ENCODE measurements around the gene AXIN1.
A peak's percentile ranks its signal among the peaks of the same experiment; 100 is the strongest.
"Not testable (repeated sequence)": the region's sequence is repeated elsewhere in the genome, so short reads cannot be mapped to it uniquely, and the experiment has no call there.

AXIN1 gene

DNA sequence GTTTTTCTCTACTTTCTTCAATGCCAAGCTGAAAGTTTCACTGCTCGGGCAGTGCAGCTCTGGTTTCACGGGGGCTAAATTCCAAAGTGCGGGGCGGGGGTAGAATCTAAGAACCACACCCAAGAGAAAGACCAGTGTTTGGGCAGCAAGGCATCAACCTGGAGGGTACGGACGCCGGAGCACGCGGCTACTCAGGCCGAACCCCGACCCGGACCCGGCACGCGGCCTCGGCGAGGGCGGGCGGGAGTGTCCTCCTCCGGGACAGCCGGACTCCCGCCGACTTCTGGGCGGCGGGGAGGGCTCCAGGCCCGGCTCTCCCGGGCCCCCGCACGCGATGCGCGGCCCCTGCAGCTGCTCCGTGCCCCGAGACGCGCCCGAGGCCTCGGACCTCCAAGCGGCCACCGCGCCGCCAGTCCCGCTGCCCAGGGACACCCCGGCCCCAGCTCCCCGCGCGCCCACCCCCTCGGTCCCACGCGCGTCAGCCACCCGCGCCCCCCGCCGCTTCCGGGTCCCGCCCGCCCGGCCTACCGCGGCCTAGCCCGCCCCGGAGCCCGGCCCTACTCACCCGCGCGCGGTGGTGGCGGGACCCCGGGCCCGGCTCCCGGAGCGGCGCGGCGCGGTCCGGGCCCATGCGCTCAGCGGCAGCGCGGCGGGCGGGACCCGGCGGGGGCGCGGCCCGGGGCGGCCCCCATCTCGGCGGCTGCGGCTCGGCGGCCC lies 561 bp downstream of the AXIN1 start:
- H3K9ac ChIP-seq (ENCODE audit: low read depth, low read length, poor library complexity, severe bottlenecking), result peak overlapping the region; percentile 77
- peaks cover 4% of the 10 kb centered on the region for H4K20me1 ChIP-seq (ENCODE audit: insufficient read depth, low read length, poor library complexity, severe bottlenecking)
- no peaks in the 10 kb centered on the region for H3K9me3 ChIP-seq (ENCODE audit: insufficient read depth, low read depth, low read length)
- peaks cover 44% of the 10 kb centered on the region for H3K4me1 ChIP-seq (ENCODE audit: insufficient read depth, low read length, poor library complexity, severe bottlenecking)
- H3K4me3 ChIP-seq (ENCODE audit: low read length, poor library complexity, severe bottlenecking), result peak overlapping the region; percentile 77
- TF ChIP-seq, protein P1, sequence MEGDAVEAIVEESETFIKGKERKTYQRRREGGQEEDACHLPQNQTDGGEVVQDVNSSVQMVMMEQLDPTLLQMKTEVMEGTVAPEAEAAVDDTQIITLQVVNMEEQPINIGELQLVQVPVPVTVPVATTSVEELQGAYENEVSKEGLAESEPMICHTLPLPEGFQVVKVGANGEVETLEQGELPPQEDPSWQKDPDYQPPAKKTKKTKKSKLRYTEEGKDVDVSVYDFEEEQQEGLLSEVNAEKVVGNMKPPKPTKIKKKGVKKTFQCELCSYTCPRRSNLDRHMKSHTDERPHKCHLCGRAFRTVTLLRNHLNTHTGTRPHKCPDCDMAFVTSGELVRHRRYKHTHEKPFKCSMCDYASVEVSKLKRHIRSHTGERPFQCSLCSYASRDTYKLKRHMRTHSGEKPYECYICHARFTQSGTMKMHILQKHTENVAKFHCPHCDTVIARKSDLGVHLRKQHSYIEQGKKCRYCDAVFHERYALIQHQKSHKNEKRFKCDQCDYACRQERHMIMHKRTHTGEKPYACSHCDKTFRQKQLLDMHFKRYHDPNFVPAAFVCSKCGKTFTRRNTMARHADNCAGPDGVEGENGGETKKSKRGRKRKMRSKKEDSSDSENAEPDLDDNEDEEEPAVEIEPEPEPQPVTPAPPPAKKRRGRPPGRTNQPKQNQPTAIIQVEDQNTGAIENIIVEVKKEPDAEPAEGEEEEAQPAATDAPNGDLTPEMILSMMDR (conservative IDR thresholded peaks at IDR 0.05; ENCODE audit: low read length), result no peak
- TF ChIP-seq EZH2phosphoT487 (IDR thresholded peaks at IDR 0.05; ENCODE audit: borderline replicate concordance), result no peak
- peak overlapping the region; percentile 57 for H3K4me2 ChIP-seq (ENCODE audit: low read depth, low read length, poor library complexity, severe bottlenecking)
- H2AFZ ChIP-seq (ENCODE audit: low read length), result no peak overlapping the region
- no peaks in the 10 kb centered on the region for H3K9me2 ChIP-seq (replicated peaks; ENCODE audit: low read depth, low read length)
- H3K27me3 ChIP-seq (ENCODE audit: insufficient read depth, low read length, poor library complexity, severe bottlenecking), result no peaks in the 10 kb centered on the region
- no peaks in the 10 kb centered on the region for H3K36me3 ChIP-seq (ENCODE audit: insufficient read depth, low read length)
- no peaks in the 10 kb centered on the region for H3F3A ChIP-seq (ENCODE audit: low read depth)
- H3K79me2 ChIP-seq (ENCODE audit: insufficient read depth, low read length), result peaks cover 48% of the 10 kb centered on the region

DNA sequence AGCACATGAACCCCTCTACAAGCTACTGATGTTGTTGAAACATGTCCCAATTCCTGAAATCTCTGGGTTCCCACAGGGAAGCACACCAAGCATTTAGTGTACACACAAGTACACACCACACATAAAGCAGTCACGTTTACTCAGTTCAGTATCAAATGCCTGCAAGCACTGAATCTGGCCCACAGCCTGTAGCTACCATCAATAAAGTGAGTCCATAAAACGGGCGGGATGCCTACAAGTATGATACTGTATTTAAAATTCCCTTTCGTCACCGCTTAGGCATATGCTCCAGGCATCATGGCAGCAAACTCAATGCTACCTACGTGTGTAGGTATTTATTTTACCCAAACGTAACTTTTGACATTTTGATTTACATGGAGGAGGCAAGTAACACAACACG lies 2.3 kb downstream of the AXIN1 start:
- H3K36me3 ChIP-seq (ENCODE audit: insufficient read depth, low read length), result no peaks in the 10 kb centered on the region; the same call in 1 of the 2 replicates
- H3K4me3 ChIP-seq (ENCODE audit: low read length, poor library complexity, severe bottlenecking), result no peak overlapping the region
- H3K9ac ChIP-seq (ENCODE audit: low read depth, low read length, poor library complexity, severe bottlenecking), result peak overlapping the region; percentile 32
- H3K9me2 ChIP-seq (replicated peaks; ENCODE audit: low read depth, low read length), result no peaks in the 10 kb centered on the region
- H3F3A ChIP-seq (ENCODE audit: low read depth), result no peaks in the 10 kb centered on the region
- no peak overlapping the region for H2AFZ ChIP-seq (ENCODE audit: low read length)
- H3K4me1 ChIP-seq (ENCODE audit: insufficient read depth, low read length, poor library complexity, severe bottlenecking), result peaks cover 38% of the 10 kb centered on the region
- no peak for TF ChIP-seq EZH2phosphoT487 (IDR thresholded peaks at IDR 0.05; ENCODE audit: borderline replicate concordance)
- TF ChIP-seq, protein P1 (conservative IDR thresholded peaks at IDR 0.05; ENCODE audit: low read length), result no peak
- peaks cover 4% of the 10 kb centered on the region for H4K20me1 ChIP-seq (ENCODE audit: insufficient read depth, low read length, poor library complexity, severe bottlenecking)
- H3K4me2 ChIP-seq (ENCODE audit: low read depth, low read length, poor library complexity, severe bottlenecking), result peak overlapping the region; percentile 57
- no peaks in the 10 kb centered on the region for H3K27me3 ChIP-seq (ENCODE audit: insufficient read depth, low read length, poor library complexity, severe bottlenecking)
- H3K79me2 ChIP-seq (ENCODE audit: insufficient read depth, low read length), result peaks cover 60% of the 10 kb centered on the region
- no peaks in the 10 kb centered on the region for H3K9me3 ChIP-seq (ENCODE audit: insufficient read depth, low read depth, low read length)

GRCh38 chr16:349211-349610 lies 3.3 kb downstream of the AXIN1 start:
- no peaks in the 10 kb centered on the region; the same call in 1 of the 2 replicates for H3K36me3 ChIP-seq (ENCODE audit: insufficient read depth, low read length)
- H2AFZ ChIP-seq (ENCODE audit: low read length), result no peak overlapping the region
- H3K27me3 ChIP-seq (ENCODE audit: insufficient read depth, low read length, poor library complexity, severe bottlenecking), result no peaks in the 10 kb centered on the region
- no peaks in the 10 kb centered on the region for H3K9me3 ChIP-seq (ENCODE audit: insufficient read depth, low read depth, low read length)
- peak overlapping the region; percentile 32 for H3K9ac ChIP-seq (ENCODE audit: low read depth, low read length, poor library complexity, severe bottlenecking)
- TF ChIP-seq, protein P1 (conservative IDR thresholded peaks at IDR 0.05; ENCODE audit: low read length), result no peak
- no peak for TF ChIP-seq EZH2phosphoT487 (IDR thresholded peaks at IDR 0.05; ENCODE audit: borderline replicate concordance)
- H3K4me3 ChIP-seq (ENCODE audit: low read length, poor library complexity, severe bottlenecking), result no peak overlapping the region
- peak overlapping the region; percentile 57 for H3K4me2 ChIP-seq (ENCODE audit: low read depth, low read length, poor library complexity, severe bottlenecking)
- peaks cover 4% of the 10 kb centered on the region for H4K20me1 ChIP-seq (ENCODE audit: insufficient read depth, low read length, poor library complexity, severe bottlenecking)
- peaks cover 28% of the 10 kb centered on the region for H3K4me1 ChIP-seq (ENCODE audit: insufficient read depth, low read length, poor library complexity, severe bottlenecking)
- H3F3A ChIP-seq (ENCODE audit: low read depth), result no peaks in the 10 kb centered on the region
- H3K79me2 ChIP-seq (ENCODE audit: insufficient read depth, low read length), result peaks cover 60% of the 10 kb centered on the region
- no peaks in the 10 kb centered on the region for H3K9me2 ChIP-seq (replicated peaks; ENCODE audit: low read depth, low read length)

- peaks cover 60% of the 10 kb centered on the region for H3K79me2 ChIP-seq (ENCODE audit: insufficient read depth, low read length)
- H3K9me3 ChIP-seq (ENCODE audit: insufficient read depth, low read depth, low read length); H3K9ac ChIP-seq (ENCODE audit: low read depth, low read length, poor library complexity, severe bottlenecking); H2AFZ ChIP-seq (ENCODE audit: low read length); H3F3A ChIP-seq (ENCODE audit: low read depth); H3K9me2 ChIP-seq (replicated peaks; ENCODE audit: low read depth, low read length); H3K36me3 ChIP-seq (ENCODE audit: insufficient read depth, low read length); H3K4me3 ChIP-seq (ENCODE audit: low read length, poor library complexity, severe bottlenecking); H3K27me3 ChIP-seq (ENCODE audit: insufficient read depth, low read length, poor library complexity, severe bottlenecking); H4K20me1 ChIP-seq (ENCODE audit: insufficient read depth, low read length, poor library complexity, severe bottlenecking): not testable (repeated sequence)
- peaks cover 27% of the 10 kb centered on the region for H3K4me1 ChIP-seq (ENCODE audit: insufficient read depth, low read length, poor library complexity, severe bottlenecking)
- peak overlapping the region; percentile 48 for H3K4me2 ChIP-seq (ENCODE audit: low read depth, low read length, poor library complexity, severe bottlenecking)
Observed at GRCh38 chr16:348495-348894, 4.0 kb downstream of the AXIN1 start.

Measured in Loucy (cell line).